Activated CD8-positive, alpha-beta memory T cell treated with anti-CD3 and anti-CD28 coated beads, Interleukin-2, amount 10 ng/mL, durations not matched to agents 7 days and 5 days (primary cell): ENCODE measurements around the gene TMPRSS2. TPM values are rescaled to one million over a fixed set of nuclear protein-coding genes. Genes with fewer than 3 reads are reported as not detected.

Experiments
- ATAC-seq: fragments of 150-1000 bp; cut with Tn5 transposase; one replicate; pipeline ENCODE4 v1.10.0; 2021; ENCODE audit warnings: moderate library complexity
- CTCF ChIA-PET: fragments of 350-600 bp; sonication (Branson Sonifier 250); formaldehyde crosslinking; loops from one replicate; lab custom pipeline; 2021; ENCODE audit warnings: antibody characterized with exemption; lab: Charles Lee
- DNase-seq: peaks from one replicate; pipeline ENCODE4 v3.0.0-alpha.2; 2020
- H3K27ac Mint-ChIP-seq: one replicate; pipeline ENCODE4 v1.8.0; 2021; ENCODE audit warnings: mild to moderate bottlenecking, mixed read lengths
- H3K27me3 Mint-ChIP-seq: one replicate; pipeline ENCODE4 v1.8.0; 2021; ENCODE audit warnings: mixed read lengths
- H3K36me3 Mint-ChIP-seq: one replicate; pipeline ENCODE4 v1.8.0; 2021; ENCODE audit warnings: mild to moderate bottlenecking, mixed read lengths
- H3K4me1 Mint-ChIP-seq: one replicate; pipeline ENCODE4 v1.8.0; 2021; ENCODE audit warnings: mixed read lengths
- H3K4me3 Mint-ChIP-seq: one replicate; pipeline ENCODE4 v1.8.0; 2021; ENCODE audit warnings: mild to moderate bottlenecking, moderate library complexity, mixed read lengths
- H3K9me3 Mint-ChIP-seq: one replicate; pipeline ENCODE4 v1.8.0; 2022; ENCODE audit warnings: low read depth, mixed read lengths
- total RNA-seq, 2 experiments: library from RNA; stranded (reverse); gene quantifications; one replicate each; pipeline ENCODE4 v1.2.3, GENCODE V29; 2021

Gene TMPRSS2
- total RNA-seq, 2 experiments from 2014 or later = not detected

- CTCF ChIA-PET = interaction anchor here (0.6 to 0.7 kb wide), 2 partner anchors 453 to 868 kb away, joined by 3 read pairs; no protein-coding TSS in a partner anchor
- Mint-ChIP-seq H3K9me3 (no peaks in the 10 kb centered on the region), H3K4me3 (no peak overlapping the region), H3K27me3 (peaks cover 37% of the 10 kb centered on the region), H3K36me3 (no peaks in the 10 kb centered on the region), H3K27ac (no peak overlapping the region), H3K4me1 (peaks cover 12% of the 10 kb centered on the region)
- DNase-seq (no peak), ATAC-seq (no peak)
Measured at GRCh38 chr21:41483415-41483814, 24.5 kb downstream of the TMPRSS2 start.

DNA sequence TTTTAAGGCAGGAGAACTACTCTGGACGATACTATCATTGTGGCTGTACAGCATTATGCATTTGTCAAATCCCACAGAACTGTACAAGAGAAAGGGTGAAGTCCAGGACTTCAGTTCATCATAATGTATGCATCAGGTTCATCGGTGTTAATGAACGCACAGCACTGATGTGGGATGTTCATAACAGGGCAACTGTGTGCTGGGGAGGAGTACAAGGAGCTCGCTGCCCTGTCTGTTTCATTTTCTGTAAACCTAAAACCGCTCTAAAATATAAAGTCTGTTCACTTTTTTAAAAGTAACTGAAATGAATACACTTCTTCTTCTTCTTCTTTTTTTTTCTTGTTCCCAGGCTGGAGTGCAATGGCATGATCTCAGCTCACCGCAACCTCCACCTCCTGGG lies 25.0 kb downstream of the TMPRSS2 start:
- peaks cover 17% of the 10 kb centered on the region for H3K4me1 Mint-ChIP-seq
- no peak overlapping the region for H3K4me3 Mint-ChIP-seq
- no peaks in the 10 kb centered on the region for H3K36me3 Mint-ChIP-seq
- no peak for DNase-seq
- no peaks in the 10 kb centered on the region for H3K9me3 Mint-ChIP-seq
- no peak overlapping the region for H3K27ac Mint-ChIP-seq
- peaks cover 42% of the 10 kb centered on the region for H3K27me3 Mint-ChIP-seq
- no peak for ATAC-seq
- CTCF ChIA-PET = no interaction called here

- ATAC-seq (no peak), DNase-seq (no peak)
- H3K27me3 Mint-ChIP-seq = peaks cover 48% of the 10 kb centered on the region
- CTCF ChIA-PET = interaction anchor here (1.7 kb wide), 1 partner anchor 199 kb away, joined by 5 read pairs; no protein-coding TSS in a partner anchor
- no peaks in the 10 kb centered on the region for H3K36me3 Mint-ChIP-seq
- H3K9me3 Mint-ChIP-seq = no peaks in the 10 kb centered on the region
- H3K4me3 Mint-ChIP-seq = no peak overlapping the region
- peaks cover 23% of the 10 kb centered on the region for H3K4me1 Mint-ChIP-seq
- no peak overlapping the region for H3K27ac Mint-ChIP-seq
Measured at GRCh38 chr21:41482301-41482700, 25.7 kb downstream of the TMPRSS2 start.

DNA sequence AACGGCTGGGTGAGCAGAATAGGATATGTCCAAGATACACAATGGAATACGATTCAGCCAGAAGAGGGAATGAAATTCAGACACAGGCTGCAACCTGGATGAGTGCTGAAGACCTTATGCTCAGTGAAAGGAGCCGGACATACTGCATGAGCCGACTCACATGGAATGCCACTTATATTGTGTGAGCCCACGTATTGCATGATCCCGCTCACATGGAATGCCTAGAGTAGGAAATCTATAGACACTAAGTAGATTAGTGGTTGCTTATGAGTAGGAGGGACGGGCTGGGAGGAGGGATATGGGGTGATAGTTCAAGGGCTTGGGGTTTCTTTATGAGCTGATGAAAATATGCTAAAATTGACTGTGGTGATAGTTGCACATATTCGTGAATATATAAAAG lies 26.8 kb downstream of the TMPRSS2 start:
- CTCF ChIA-PET = interaction anchor here (1.7 kb wide), 1 partner anchor 198 kb away, joined by 5 read pairs; no protein-coding TSS in a partner anchor
- DNase-seq (no peak), ATAC-seq (no peak)
- peaks cover 28% of the 10 kb centered on the region for H3K4me1 Mint-ChIP-seq
- H3K4me3 Mint-ChIP-seq = no peak overlapping the region
- no peak overlapping the region for H3K27ac Mint-ChIP-seq
- H3K36me3 Mint-ChIP-seq = no peaks in the 10 kb centered on the region
- peaks cover 57% of the 10 kb centered on the region for H3K27me3 Mint-ChIP-seq
- H3K9me3 Mint-ChIP-seq = no peaks in the 10 kb centered on the region

- Mint-ChIP-seq H3K4me1 (peaks cover 28% of the 10 kb centered on the region), H3K4me3 (no peak overlapping the region), H3K36me3 (no peaks in the 10 kb centered on the region), H3K27ac (no peak overlapping the region), H3K27me3 (peaks cover 57% of the 10 kb centered on the region), H3K9me3 (no peaks in the 10 kb centered on the region)
- ATAC-seq (no peak), DNase-seq (no peak)
- CTCF ChIA-PET = no interaction called here
Measured at GRCh38 chr21:41480086-41480690, 27.8 kb downstream of the TMPRSS2 start.

- DNase-seq (no peak), ATAC-seq (no peak)
- CTCF ChIA-PET = no interaction called here
- peaks cover 55% of the 10 kb centered on the region for H3K27me3 Mint-ChIP-seq
- no peak overlapping the region for H3K4me3 Mint-ChIP-seq
- H3K9me3 Mint-ChIP-seq = no peaks in the 10 kb centered on the region
- H3K4me1 Mint-ChIP-seq = peaks cover 28% of the 10 kb centered on the region
- no peak overlapping the region for H3K27ac Mint-ChIP-seq
- no peaks in the 10 kb centered on the region for H3K36me3 Mint-ChIP-seq
Measured at GRCh38 chr21:41479686-41480085, 28.3 kb downstream of the TMPRSS2 start.

- H3K27ac Mint-ChIP-seq = no peak overlapping the region
- no peak for DNase-seq
- CTCF ChIA-PET = no interaction called here
Measured at GRCh38 chr21:41478319-41479177, 29.4 kb downstream of the TMPRSS2 start.

DNA sequence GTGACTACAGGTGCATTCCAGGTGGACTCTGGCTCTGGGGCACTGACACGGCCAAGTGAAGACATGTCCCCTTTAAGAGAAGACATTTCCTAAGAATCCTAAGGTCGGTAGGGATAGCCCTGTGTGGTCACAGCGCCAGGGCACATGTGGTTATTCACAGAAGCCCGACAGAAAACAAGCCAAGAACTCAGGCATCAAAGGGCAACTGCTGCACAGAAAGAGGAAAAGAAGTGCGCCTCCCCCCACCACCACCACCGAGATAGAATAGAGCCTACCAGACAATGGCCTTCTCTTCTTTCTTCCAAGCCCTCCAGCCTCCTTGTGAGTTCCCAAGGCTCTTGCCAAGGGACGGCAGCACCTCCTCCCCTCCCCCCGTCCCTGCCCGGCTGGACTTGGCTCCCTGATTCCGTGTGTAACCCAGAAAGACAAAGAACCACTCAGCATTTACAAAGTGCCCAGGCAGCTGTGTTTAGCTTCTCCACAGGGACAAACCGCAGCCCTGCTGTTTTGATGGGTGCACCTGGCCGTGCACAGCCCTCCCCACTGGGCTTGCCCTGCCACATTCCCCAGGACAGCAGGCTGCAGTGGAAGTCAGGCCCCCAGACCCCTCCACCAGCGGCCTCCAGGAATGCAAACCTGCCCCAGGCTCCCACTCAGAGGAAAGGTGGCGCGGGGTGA lies 30.2 kb downstream of the TMPRSS2 start:
- Mint-ChIP-seq H3K9me3 (no peaks in the 10 kb centered on the region), H3K4me3 (no peak overlapping the region), H3K27me3 (peaks cover 48% of the 10 kb centered on the region), H3K27ac (no peak overlapping the region), H3K36me3 (no peaks in the 10 kb centered on the region), H3K4me1 (peaks cover 23% of the 10 kb centered on the region)
- ATAC-seq (no peak), DNase-seq (no peak)
- CTCF ChIA-PET = no interaction called here

More at GRCh38 chr21:41478319-41479177, 29.4 kb downstream of the TMPRSS2 start:
- no peak overlapping the region for H3K4me3 Mint-ChIP-seq
- no peaks in the 10 kb centered on the region for H3K36me3 Mint-ChIP-seq
- no peaks in the 10 kb centered on the region for H3K9me3 Mint-ChIP-seq
- peaks cover 24% of the 10 kb centered on the region for H3K4me1 Mint-ChIP-seq
- peak; percentile 57 for ATAC-seq
- peaks cover 51% of the 10 kb centered on the region for H3K27me3 Mint-ChIP-seq

- CTCF ChIA-PET = no interaction called here
- peaks cover 23% of the 10 kb centered on the region for H3K4me1 Mint-ChIP-seq
- no peak overlapping the region for H3K4me3 Mint-ChIP-seq
- H3K27me3 Mint-ChIP-seq = peaks cover 38% of the 10 kb centered on the region
- no peak overlapping the region for H3K27ac Mint-ChIP-seq
- H3K9me3 Mint-ChIP-seq = no peaks in the 10 kb centered on the region
- DNase-seq (no peak), ATAC-seq (no peak)
- H3K36me3 Mint-ChIP-seq = no peaks in the 10 kb centered on the region
Measured at GRCh38 chr21:41475714-41476420, 32.1 kb downstream of the TMPRSS2 start.

DNA sequence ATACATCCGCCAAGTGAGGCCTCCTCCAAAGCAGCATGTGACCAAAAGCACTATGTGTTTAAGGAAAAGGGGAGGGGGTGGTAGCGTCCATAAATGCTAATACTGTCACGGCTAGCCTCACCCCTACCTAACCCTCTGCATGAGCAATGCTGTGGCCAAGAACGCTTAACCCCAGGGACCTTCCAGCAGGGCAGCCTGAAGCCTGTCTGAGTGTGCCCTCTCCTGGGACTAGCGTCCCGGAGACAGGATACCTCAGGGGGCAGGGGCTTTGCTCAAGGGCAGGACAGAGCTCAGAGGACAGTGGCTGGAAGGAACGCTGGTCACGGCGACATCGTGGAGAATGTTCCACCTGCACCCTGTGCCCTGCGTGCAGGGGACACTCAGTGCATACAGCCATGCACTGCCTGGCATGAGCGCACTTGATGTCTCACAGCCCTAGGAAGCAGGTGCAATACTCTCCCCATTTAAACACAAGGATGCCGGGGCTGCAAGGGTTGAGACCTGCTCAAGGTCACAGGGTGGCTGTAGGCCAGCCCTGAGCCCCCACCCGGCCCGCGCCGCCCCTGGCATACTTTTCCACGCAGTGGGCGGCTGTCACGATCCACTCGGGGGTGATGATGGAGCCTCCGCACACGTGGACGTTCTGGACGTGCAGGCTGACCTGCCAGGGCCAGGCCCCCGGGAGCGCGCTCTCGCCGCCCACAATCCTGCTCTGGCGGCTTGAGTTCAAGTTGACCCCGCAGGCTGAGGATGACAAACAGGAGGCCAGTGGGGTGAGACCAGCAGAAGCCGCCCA lies 35.0 kb downstream of the TMPRSS2 start:
- peaks cover 22% of the 10 kb centered on the region for H3K4me1 Mint-ChIP-seq
- H3K9me3 Mint-ChIP-seq = no peaks in the 10 kb centered on the region
- peaks cover 34% of the 10 kb centered on the region for H3K27me3 Mint-ChIP-seq
- H3K27ac Mint-ChIP-seq = no peak overlapping the region
- no peaks in the 10 kb centered on the region for H3K36me3 Mint-ChIP-seq
- CTCF ChIA-PET = no interaction called here
- DNase-seq = no peak
- no peak for ATAC-seq
- H3K4me3 Mint-ChIP-seq = no peak overlapping the region

DNA sequence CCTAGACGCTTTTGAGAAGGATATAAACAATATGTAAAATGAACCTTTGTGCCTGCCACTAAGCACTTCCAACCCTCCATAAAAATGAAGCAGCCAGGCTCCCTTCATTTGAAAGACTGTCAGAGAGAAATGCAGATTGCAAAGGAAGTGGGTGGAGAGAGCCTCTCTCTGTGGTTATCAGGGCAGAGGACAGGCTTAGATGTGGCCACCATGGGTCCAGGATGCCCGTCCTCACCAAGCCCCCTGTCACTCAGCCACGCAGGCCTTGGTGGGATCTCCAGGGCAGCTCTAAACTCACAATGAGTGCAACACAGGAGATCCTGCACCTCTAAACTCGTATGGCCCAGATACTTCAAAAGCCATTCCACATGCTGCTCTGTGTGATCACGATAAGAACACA lies 37.9 kb downstream of the TMPRSS2 start:
- Mint-ChIP-seq H3K9me3 (no peaks in the 10 kb centered on the region), H3K27ac (no peak overlapping the region), H3K4me3 (no peak overlapping the region), H3K36me3 (no peaks in the 10 kb centered on the region), H3K4me1 (peaks cover 11% of the 10 kb centered on the region), H3K27me3 (peaks cover 20% of the 10 kb centered on the region)
- CTCF ChIA-PET = no interaction called here
- DNase-seq (no peak), ATAC-seq (no peak)

DNA sequence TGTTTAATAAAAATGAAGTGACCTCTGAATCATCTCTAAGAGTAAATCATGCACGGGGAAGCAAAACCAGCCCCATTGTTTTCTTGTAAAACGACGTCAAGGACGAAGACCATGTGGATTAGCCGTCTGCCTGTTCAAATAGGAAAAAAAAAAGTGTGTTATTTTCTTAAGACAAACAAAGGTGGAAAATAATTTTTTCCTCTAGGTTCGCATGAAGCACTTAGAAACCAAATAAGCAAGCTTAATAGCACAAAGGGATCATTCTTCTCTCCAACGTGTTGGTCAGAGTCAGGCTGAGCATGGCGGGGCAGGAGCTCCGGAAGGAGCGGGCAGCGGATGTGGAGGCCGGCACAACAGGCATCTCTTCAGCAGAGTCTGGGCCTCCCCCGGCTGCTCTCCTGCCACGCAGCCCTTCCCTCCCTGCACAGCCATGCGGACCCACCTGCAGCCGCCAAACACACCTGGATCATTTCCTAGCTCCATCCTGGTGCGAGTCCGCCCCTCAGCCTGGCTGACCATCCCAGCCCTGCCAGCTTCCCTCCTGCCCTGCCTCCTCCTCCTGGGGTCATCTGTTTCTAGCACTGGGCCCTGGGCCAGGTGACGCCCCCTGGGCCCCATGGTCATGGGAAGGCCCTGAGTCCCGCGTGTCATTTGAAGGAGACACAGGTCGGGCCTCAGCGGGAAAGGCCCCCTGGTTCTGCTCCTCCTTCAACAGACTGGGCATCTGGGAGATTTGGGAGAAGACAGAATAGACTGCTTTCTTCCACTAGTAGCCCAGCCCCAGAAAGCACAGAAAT lies 41.7 kb downstream of the TMPRSS2 start:
- H3K27me3 Mint-ChIP-seq = peaks cover 20% of the 10 kb centered on the region
- H3K36me3 Mint-ChIP-seq = peaks cover 16% of the 10 kb centered on the region
- DNase-seq (no peak), ATAC-seq (no peak)
- no peak overlapping the region for H3K27ac Mint-ChIP-seq
- H3K4me3 Mint-ChIP-seq = no peak overlapping the region
- no peaks in the 10 kb centered on the region for H3K9me3 Mint-ChIP-seq
- CTCF ChIA-PET = no interaction called here
- H3K4me1 Mint-ChIP-seq = peaks cover 12% of the 10 kb centered on the region
